OCI-M2 (cell line): ENCODE data around the gene ROR2.
"Not testable (repeated sequence)": the region's sequence is repeated elsewhere in the genome, so short reads cannot be mapped to it uniquely, and the experiment has no call there.

Experiments used
- DNase-seq: peaks from one replicate; lab custom pipeline; 2025; ENCODE audit not compliant: unreplicated experiment; lab: John Stamatoyannopoulos, UW

Gene ROR2

DNA sequence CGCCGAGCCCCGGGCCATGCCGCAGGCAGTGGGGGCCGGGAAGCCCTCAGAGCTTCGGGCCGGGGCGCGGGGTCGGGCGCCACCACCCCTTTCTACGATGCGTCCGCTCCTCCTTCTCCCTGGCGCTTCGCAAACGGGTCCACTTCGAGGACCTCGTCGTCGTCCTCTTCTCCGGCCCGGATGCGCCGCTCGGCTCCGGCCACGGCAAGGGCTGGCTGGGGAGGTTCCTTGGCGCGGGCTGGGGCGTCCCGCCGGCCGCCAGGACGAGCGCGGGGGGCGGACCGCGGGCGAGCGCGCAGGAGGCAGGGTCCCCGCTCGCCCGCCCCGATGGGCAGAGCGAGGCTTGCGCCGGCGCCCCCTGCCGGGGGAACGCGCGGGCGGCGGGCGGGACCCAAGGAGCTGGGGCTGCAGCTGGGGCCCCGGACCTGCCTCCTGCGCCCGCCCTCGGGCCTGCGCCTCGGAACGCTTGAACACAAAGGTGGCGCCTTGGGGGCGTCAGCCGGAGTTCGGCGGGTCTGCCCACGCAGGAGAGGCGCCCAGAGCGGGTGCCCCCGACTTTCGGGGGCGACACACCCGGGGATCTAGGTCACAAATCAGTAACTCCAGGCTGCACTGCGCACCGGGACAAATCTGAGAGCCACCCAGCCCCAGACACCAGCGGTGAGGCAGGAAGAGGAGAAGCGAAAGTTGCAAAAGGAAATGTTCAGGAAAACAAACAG is at the start of gene ROR2:
Gene ROR2, minus strand, starts transcription at position 283 of the 719 bp plus-strand sequence.
- DNase-seq = no peak

DNA sequence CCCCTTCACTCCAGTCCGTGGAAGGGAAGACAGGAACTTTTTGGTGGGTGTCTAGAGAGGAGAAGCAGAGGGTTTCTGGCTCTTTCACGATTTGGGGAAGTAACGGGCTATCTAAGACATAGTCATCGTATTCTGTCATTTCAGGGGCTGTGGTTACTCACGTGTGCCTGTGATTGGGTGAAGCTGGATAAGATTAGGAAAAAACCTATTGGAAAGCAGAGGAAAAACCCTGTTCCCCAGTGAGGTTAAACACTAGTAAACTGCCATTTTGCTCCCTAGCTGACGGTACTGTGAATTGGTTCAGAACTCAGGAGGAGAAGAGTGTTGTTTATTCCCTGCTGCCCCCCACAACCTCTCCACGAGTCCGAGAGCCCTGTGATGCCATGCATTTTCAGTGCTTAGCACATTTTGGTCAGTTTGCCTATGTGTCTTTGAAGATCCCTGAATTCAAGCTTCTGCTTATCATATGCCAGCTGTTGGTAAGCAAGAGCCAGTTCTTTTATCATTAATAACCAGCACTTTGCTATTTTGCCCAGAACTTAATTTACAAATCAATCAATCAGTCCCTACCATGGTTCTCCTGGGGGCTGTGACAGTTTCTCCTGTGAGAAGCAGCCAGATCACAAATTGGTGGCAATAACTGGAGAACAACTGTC is 45.1 kb upstream of the ROR2 start:
- no peak for DNase-seq

DNA sequence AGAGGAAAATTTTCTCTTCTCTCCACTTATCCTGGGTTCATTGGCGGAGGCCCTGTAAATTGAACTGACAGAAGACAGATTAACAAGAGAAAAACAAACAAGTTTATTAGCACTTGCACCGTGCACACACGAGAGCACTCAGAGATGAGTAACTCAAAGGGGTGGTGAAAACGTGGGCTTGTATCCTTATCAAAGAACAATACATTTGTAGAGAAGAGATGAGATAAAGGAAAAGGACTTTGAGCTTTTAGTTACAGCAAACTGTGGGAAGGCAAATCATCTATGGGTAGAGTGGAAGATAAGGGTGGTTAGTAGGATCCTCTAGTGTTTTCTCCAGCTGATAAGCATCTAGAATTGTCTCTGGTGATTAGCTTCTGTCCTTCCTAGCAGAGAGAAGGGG is 44.4 kb upstream of the ROR2 start:
- DNase-seq = no peak

DNA sequence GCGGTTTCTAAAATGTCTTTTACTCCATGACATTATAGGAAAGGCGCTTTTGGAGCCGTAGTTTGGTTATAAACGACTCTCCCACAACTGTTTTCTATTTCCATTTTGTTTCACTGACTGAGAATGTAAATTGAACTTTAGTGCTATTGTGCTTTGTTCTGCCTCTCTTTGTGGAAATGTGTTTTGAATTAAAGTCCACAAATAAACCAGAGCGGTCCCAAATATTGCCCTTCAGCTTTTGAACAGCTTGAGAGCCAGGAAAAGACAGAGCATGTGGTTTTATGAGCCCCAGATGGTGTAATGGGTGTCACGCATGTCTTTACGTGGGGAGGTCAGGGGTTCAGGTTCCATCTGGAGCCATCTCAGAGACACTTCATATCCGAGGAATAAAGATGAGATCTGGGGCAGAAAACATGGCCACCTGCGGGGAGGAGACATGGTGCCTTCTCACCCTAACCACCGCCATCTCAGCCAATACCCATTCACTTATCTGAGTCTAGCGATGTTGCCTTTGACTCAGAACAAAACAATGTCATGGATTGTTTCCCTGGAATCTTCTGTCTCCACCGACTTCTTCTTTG is 42.5 kb upstream of the ROR2 start:
- no peak for DNase-seq

DNA sequence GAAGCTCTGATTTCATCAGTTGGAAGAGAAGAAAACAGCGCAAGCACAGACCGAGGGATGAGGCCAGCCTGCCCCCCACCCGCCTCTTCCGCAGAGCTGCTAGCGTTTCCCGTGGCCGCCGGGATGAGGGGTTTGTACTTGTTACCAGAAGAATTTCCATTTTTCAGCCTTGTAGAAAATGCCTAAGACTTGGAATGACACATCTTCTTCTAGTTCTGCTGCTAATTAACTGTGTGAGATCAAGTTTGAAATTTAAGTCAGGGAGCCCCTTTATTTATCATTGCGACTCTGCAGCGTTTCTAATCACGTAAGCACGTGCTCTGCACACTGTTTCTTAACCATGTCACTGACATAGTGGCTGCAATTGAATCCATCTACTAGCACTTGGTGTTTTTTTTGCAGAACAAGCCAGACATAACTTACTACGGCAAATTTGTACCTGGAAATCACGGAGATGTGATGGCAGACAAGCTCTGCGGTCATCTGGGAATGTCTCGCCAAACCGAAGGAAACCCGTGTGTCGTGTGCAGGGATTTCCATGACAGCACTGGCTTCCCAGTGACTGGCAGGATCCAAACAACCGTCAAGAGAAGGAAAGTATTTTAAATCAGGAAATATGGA is 41.8 kb upstream of the ROR2 start:
- DNase-seq = no peak

DNA sequence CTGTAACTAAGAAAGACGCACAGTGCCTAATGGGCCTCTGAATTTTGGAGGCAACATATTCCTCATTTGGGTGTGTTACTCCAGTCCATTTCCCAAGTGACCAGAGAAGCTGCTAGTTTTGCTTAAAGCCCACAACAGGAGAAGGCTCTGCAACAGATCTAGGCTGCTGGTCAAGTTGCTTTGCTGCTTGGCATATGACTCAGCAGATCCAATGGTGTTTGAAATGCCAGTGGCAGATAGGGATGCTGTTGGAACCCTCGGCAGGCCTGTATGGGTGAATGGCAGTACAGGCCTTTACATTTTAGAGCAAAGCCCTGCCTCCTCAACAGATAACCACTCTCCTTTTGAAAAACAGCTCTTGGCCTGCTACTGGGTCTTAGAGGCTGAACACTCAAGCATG is 36.2 kb upstream of the ROR2 start:
- DNase-seq = no peak

DNA sequence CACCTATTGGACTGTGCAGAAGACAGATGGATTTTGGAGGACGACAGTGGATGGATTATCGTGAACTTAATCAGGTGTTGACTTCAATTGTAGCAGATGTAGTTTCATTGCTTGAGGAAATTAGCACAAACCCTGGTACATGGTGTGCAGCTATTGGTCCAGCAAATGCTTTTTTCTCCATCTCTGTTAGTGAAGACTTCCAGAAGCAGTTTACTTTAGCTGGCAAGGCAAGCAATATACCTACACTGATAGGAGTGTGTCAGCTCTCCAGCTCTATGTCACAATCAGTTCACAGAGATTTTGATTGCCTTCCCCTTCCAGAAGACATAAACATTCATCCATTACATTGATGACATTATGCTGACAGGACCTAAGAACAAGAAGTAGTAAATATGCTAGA is 35.7 kb upstream of the ROR2 start:
- no peak for DNase-seq

DNA sequence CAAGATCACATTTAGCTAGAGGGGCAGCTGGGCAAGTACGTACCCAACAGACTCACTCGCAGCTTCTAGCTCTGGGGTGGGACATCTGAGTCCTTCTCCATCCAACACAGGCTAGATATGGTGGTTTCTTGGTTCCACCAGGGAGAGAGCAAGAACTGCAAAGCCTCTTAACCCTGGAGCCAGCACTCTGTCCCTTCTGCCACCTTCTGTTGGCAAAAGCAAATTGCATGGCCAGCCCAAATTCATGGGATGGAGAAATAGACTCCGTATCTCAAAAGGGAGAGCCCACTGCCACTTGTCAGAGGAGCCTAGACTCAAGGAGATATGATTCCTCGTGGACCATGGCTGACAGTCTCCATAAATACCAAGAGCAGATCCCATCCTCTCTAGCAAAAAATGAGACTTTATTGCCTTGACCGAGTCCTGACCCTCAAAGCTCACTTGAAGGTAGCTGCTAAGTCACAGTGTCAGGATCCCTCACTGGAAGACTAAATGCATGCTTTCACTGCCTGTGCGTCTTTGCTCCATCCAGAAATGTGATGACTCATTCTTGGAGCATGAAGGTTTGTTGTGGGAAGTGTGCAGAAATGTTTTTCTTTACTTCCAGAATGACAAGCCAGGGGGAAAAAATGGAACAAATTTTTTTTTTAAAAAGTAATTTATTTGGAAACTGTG is 28.8 kb upstream of the ROR2 start:
- no peak for DNase-seq

DNA sequence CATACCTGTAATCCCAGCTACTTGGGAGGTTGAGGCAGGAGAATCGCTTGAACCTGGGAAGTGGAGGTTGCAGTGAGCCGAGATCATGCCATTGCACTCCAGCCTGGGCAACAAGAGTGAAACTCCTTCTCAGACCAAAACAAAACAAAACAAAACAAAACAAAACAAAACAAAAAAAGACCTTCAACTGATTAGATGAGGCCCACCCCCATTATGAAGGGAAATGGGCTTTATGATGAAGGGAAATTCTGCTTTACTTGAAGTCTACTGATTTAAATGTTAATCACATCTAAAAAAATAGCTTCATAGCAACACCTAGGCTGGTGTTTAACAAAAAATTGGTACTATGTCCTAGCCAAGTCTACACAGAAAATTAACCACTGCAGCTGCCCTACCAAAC is 25.2 kb upstream of the ROR2 start:
- not testable (repeated sequence) for DNase-seq

DNA sequence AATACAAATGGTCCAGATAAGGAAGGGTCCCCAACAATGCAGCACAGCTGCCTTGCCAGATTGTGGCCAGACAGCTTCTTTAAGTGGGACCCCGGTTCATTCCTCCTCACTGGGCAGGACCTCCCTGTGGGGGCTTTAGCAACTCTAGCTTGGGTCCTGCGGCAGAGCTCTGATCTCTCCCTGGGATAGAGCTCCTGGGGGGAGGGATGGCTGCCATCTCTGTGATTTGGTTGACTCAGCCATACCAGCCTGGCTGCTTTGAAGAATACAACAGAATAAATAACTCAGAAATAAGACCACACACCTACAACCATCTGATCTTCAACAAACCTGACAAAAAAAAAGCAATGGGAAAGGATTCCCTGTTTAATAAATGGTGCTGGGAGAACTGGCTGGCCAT is 22.7 kb upstream of the ROR2 start:
- no peak for DNase-seq

DNA sequence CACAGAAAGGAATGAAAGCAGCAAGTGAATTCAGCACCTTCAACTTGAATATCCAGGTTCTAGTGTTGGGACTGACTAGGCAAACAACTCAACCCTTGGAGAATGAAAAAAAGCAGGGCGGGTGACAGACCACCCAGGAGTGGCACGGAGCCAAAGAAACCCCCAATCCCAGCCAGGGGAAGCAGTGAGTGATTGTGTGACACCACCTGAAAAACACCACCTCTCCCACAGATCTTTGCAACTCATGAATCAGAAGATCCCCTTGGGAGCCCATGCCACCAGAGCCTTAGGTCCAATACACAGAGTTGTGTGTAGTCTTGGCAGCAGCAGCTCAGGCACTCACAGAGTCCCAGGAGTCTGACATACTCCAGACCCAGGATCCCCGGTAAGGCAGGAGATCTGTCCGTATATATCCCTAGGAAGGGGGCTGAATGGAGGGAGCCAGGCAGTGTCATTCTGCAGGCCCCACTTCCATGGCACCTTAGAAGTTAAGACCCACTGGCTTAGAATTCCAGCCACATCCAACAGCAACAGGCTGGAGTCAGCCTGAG is 22.1 kb upstream of the ROR2 start:
- DNase-seq = no peak

DNA sequence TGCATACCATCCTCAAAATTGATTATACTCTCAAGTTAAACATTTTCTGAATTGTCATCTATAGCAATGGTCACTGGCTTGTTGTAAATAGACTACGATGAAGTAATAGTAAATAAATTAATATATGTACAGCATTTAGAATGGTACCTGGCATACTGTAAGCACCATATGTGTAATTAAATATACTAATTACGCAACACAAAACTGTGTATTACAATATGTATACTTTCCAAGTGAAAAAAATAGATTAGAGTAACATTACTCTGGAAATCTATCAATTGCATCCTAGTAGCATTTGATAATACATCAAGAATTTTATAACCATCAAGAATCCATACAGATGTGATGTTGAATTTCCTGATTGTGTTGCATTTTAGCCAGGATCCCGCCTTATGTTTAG is 17.2 kb upstream of the ROR2 start:
- DNase-seq = no peak

DNA sequence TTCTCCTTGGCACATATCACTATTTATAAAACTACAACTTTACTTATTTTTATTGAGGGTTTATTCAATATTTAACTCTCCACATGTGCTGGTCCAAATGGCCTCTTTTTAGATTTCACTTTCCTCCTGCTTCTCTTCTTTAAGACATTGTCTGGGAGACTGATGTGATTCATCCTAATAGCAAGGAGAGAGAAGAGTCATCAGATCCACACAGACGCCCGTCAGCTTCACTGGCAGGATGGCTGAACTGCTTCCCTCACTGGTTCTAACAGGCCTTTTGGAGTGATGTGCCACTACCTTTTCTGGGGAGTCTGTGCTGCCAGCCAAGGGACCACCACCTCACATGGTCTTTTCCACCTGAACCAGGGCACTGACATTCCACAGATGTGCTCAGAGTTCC is 16.5 kb upstream of the ROR2 start:
- DNase-seq = no peak

DNA sequence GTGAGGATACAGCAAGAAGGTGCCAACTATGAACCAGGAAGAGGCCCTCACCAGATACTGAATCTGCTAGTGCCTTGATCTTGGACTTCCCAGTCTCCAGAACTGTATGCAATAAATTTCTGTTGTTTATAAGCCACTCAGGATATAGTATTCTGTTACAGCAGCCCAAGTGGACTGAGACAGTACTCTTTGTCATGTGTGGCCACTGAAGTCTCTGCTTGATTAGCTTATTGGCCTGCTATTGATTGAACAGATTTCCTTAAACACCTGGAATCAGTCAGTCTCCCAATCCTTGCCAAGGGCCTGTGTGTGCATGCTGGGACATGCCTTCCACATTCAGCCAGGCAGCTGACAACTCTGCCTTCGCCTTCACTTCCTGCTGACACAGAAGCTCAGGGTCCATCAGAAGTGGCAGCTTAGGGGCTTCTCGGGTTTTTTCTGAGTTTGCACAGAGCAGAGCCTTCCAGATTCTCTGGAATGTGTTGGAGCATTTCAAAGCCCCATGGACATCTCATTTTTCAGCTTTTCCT is 13.7 kb upstream of the ROR2 start:
- DNase-seq = no peak

DNA sequence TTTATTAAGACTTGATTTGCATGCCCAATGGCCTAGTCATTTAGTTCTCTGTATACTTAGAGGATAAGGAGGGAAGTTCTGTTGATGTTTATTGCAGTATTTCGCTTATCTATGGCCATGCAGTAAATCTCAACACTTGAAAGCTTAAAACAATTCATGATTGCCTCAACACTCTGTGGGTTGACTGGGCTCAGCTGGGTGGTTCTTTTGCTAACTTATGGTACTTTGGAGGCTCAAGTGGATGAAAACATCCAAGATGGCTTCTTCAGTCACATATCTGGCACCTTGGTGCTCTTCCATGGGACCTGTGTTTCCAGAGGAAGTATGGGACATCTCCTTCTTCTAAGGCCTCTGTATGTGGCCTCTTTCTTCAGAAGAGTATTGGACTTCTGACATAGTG is 10.3 kb upstream of the ROR2 start:
- no peak for DNase-seq

DNA sequence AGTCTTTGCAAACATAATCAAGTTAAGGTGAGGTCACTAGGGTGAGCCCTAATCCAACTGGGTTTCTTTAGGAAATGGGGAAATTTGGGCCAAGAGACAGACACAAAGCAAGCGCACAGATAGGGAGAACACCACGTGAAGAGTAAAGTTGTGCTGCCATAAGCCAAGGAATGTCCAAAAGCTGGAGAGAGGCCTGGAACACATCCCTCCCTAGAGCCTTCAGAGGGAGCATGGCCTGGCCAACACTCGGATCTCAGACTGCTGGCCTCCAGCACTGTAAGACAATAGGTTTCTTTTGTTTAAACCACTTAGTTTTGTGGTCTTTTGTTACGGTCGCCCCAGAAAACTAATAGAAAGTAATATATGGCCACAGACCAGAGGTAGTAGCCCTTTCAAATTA is 8.1 kb upstream of the ROR2 start:
- no peak for DNase-seq

DNA sequence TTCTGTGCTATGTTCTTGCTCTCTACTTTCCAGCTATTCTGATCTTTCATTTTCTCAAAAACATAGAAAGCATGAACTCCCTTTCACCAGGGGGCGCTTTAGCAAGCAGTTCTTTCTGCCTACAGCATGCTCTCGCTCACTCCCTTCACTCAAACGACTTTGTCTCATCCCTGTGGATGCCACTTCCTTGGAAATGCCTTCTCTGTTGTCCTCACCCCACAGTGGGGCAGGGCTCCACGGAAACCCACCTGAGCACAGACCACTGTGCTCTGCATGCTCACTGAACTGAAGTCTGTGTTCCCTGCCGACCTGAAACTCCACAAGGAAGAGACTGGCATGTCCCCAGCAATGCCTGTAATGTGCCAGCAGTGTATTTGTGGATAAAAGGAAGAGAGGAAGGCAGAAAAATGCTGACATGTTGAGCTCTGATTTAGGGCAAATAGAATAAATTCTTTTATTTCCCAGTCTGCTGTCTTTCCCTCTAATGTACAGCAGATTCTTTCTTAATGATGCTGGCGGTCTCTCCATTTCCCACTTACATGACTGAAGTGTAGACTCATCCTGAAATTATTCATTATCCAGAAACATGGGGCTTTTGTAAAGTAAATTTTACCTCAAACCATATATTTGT is 4.9 kb upstream of the ROR2 start:
- peak; percentile 8 for DNase-seq

DNA sequence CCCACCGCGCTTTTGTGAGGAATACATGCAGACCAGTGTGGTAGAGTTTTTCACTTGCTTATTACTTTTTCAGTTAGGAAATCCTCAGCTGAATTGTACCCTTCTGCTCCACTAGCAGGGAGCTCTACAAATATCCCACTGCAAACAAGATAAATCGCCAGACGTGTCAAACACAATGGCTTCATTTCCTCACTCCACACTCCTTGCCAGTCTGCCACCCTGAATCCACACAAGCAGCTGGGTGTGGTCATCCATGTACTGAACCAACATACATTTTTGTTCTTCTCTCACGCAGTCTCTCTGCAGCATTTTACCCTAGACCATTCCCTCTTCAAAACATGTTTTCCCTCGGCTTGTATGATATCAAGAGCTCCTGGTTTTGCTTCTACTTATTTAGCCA is 3.7 kb upstream of the ROR2 start:
- no peak for DNase-seq

DNA sequence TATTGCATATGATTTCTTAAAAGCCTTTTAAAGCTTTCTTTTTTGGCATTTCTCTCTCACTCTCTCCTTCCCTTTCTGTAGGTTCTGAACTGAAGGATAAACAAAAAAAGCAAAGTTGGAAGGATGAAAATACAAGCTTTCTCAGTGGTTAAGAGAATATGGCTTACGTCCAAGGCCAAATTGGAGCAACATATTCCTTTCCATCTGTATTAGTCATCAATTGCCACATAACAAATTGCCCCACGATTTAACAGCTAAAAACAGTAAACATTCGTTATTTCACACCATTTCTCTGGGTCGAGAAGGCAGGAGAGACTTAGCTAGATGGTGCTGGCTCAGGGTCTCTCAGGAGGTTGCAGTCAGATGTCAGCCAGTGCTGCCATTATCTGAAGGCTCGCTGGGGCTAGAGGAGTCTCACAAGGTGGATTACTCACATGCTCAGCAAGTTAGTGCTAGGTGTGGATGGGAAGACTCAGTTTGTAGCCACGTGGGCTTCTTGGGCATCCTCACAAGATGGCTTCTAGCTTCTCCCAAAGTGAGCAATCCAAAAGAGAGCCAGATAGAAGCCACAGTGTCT is 2.0 kb upstream of the ROR2 start:
- DNase-seq = no peak

DNA sequence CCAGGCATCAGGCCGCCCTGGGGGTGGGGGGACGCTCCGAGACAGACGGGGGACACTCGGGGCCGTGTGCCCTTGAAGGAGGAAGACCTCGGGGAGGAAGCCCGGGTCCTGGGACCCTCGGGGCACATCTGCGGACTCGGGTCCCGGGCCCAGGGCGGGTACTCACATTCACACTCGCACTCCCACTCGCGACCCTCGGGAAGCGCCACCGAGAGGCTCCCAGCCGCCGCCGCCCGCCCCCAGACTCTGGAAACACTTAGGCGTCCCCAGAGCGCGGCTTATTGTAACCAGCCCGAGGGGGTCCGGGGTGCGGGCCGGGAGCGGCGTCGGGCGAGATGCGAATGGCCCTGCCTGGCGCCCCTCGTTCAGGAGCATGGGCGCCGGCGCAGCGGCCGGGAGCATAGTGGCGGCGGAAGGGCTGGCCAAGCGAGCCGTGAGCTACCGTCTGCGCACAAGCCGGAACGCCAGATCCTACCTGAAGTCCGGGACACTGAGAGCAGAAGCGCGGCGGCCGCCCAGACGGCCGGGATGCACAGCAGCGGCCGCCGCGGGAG is 559 bp downstream of the ROR2 start:
- DNase-seq = no peak
